Measurements from ENCODE around the gene SMAD7. TPM values are rescaled to one million over a fixed set of nuclear protein-coding genes. Genes with fewer than 3 reads are reported as not detected.
A peak's percentile ranks its signal among the peaks of the same experiment; 100 is the strongest.

The SMAD7 gene
- total RNA-seq, 4 donors from 2014 or later = 40.1 to 69.3 (median 59.2) TPM

DNA sequence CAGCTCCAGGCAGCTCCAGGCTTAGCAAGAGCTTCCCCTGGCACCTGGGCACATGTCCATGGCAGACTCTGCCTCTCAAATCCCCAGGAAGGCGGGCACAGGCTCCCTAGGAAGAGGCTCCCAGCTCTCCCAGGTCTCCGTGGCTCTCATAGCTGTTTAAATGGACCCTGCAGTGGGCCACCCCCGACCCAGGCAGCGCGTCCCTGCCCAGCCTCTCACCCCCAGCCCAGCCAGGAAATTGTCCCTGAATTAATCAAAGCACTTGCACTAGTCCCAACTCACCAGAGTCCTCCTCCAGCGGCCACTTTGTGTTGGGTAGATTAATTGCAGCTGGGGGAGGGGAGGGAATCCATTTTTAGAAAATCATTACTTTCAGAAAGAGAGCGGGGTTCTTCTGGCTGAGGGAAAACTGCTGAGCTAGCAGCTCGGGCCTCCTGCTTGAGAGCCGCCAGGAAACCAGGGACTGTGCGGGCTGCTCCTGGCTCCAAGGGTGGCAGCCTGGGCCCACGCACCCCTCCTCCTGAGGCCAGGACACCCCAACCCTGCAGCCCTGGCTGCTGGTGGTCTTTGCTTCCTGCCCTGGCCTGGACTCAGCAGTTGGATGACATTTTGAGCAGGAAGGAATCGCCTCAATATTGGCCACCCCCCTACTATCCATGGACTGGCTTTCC lies 36.0 kb downstream of the SMAD7 start:
- TF ChIP-seq POLR2A (IDR thresholded peaks at IDR 0.05) = no peak
- TF ChIP-seq, protein P1, sequence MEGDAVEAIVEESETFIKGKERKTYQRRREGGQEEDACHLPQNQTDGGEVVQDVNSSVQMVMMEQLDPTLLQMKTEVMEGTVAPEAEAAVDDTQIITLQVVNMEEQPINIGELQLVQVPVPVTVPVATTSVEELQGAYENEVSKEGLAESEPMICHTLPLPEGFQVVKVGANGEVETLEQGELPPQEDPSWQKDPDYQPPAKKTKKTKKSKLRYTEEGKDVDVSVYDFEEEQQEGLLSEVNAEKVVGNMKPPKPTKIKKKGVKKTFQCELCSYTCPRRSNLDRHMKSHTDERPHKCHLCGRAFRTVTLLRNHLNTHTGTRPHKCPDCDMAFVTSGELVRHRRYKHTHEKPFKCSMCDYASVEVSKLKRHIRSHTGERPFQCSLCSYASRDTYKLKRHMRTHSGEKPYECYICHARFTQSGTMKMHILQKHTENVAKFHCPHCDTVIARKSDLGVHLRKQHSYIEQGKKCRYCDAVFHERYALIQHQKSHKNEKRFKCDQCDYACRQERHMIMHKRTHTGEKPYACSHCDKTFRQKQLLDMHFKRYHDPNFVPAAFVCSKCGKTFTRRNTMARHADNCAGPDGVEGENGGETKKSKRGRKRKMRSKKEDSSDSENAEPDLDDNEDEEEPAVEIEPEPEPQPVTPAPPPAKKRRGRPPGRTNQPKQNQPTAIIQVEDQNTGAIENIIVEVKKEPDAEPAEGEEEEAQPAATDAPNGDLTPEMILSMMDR (IDR thresholded peaks at IDR 0.05) = no peak
- WGBS, 2 donors = 62 to 74% methylated on average over 11 to 12 of the region's 12 CpGs
- no peak for DNase-seq
- H3K27ac ChIP-seq = no peak overlapping the region
- peaks cover 5 to 6% of the 10 kb centered on the region in 2 donors for H3K4me1 ChIP-seq
- no peaks in the 10 kb centered on the region for H3K9me3 ChIP-seq
- H3K27me3 ChIP-seq = no peaks in the 10 kb centered on the region
- no peak overlapping the region for H3K4me3 ChIP-seq (replicated peaks in 1 of 3)
- intact Hi-C loops (cut with DNase I) = no loop called here
- H3K36me3 ChIP-seq = no peaks in the 10 kb centered on the region

DNA sequence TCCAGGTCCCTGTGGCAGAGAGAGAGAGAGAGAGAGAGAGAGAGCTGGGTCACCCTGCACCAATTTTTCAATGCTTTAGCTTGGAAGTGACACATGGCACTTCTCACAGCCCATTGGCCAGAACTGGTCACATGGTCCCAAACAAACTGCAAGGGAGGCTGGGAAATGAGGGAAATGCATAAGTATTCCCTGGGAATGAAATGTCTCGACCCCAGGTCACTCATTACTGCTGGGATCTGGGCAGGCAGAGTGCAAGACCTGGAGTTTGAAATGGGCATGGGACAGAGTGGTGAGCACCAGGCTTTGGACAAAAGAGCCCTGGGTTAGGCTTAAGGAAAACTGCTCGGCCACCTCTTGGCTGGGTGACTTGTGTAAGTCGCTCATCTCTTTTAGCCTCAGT lies 37.0 kb downstream of the SMAD7 start:
- H3K4me1 ChIP-seq = peaks cover 5 to 6% of the 10 kb centered on the region in 2 donors
- H3K36me3 ChIP-seq = no peaks in the 10 kb centered on the region
- WGBS, 2 donors = 94% methylated on average over 3 of the region's 3 CpGs
- H3K9me3 ChIP-seq = no peaks in the 10 kb centered on the region
- intact Hi-C loops (cut with DNase I) = no loop called here
- TF ChIP-seq POLR2A (IDR thresholded peaks at IDR 0.05) = no peak
- no peak overlapping the region for H3K27ac ChIP-seq
- H3K4me3 ChIP-seq (replicated peaks in 1 of 3) = no peak overlapping the region
- H3K27me3 ChIP-seq = no peaks in the 10 kb centered on the region
- no peak for DNase-seq

DNA sequence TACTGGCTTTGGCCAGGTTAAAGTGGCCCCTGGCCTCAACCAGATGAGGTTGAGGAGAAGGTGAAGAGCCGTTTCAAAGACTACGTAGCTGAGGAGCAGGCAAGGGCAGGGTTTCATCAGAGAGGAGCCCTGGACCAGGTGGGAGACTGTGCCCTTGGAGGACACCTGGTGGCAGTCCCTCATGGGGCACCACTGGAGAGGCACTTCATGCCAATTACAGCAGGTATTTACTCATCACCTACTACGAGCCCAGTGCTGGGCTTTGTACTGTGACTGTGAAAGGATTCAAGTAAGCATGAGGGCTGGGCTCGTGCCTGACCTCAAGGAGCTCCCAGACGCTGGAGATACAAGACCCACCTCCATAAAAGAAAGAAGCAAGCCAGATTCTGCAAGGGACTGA lies 37.6 kb downstream of the SMAD7 start:
- H3K4me3 ChIP-seq (replicated peaks in 1 of 3) = no peak overlapping the region
- intact Hi-C loops (cut with DNase I) = no loop called here
- no peaks in the 10 kb centered on the region for H3K27me3 ChIP-seq
- peaks cover 5 to 6% of the 10 kb centered on the region in 2 donors for H3K4me1 ChIP-seq
- H3K9me3 ChIP-seq = no peaks in the 10 kb centered on the region
- TF ChIP-seq, protein P1 (IDR thresholded peaks at IDR 0.05) = peak in 1 of 6 experiments; percentile 17
- TF ChIP-seq POLR2A (IDR thresholded peaks at IDR 0.05) = no peak
- no peak overlapping the region for H3K27ac ChIP-seq
- no peaks in the 10 kb centered on the region for H3K36me3 ChIP-seq
- DNase-seq = no peak
- WGBS, 2 donors = 96 to 100% methylated on average over 4 to 5 of the region's 5 CpGs

DNA sequence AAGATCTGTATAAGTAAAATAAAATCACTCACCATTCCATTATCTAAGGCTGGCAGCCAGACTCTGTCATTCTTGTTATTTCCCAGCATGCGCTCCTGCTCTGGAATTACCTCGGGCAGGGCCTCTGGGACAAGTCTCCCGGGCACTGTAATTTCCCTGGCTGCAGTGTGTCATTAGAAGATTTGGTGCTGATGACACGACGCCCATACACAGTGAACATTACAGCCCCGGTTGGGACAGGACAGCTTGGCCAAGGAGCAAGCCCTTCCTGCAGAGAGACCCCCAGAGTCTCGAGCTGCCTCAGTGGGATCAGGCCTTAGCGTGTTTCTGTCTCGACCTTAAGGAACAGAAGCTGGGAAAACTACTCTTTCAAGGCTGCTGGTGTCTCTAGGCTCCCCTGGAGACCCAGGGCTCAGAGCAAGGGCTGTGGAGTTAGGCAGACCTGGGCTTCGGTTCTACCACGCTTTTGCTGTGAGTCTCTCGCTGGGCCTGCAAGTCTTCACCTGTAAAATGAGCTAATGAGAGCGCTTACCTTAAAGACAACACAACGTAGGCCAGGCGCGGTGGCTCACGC lies 39.7 kb downstream of the SMAD7 start:
- DNase-seq = no peak
- H3K9me3 ChIP-seq = no peaks in the 10 kb centered on the region
- H3K36me3 ChIP-seq = no peaks in the 10 kb centered on the region
- 92 to 95% methylated on average over 14 to 17 of the region's 17 CpGs for WGBS, 2 donors
- TF ChIP-seq POLR2A (IDR thresholded peaks at IDR 0.05) = no peak
- TF ChIP-seq, protein P1 (IDR thresholded peaks at IDR 0.05) = no peak
- H3K4me3 ChIP-seq (replicated peaks in 1 of 3) = no peak overlapping the region
- intact Hi-C loops (cut with DNase I) = no loop called here
- H3K27ac ChIP-seq = no peak overlapping the region
- H3K27me3 ChIP-seq = no peaks in the 10 kb centered on the region
- H3K4me1 ChIP-seq = peaks cover 5 to 6% of the 10 kb centered on the region in 2 donors

DNA sequence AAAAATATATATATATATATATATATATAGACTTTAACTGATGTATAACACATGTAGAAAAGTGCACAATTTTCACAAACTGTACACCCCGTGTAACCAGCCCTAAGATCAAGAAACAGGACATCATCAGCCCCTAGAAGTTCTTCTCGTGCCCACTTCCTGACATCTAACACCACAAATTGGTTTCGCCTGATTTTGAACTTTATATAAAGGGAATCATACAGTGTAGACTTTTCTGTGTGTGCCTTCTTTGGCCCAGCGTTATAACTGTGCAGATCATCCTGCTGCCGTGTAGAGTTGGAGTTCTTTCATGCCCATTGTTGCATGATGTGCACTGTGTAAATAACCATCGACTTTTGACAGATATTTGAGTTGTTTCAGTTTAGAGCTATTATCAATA lies 41.0 kb downstream of the SMAD7 start:
- Histone ChIP-seq H3K36me3 (no peaks in the 10 kb centered on the region), H3K9me3 (no peaks in the 10 kb centered on the region), H3K4me1 (peaks cover 2 to 3% of the 10 kb centered on the region in 2 donors), H3K27ac (no peak overlapping the region), H3K27me3 (no peaks in the 10 kb centered on the region), H3K4me3 (replicated peaks in 1 of 3) (no peak overlapping the region)
- DNase-seq = no peak
- TF ChIP-seq, protein P1 (IDR thresholded peaks at IDR 0.05) = no peak
- no peak for TF ChIP-seq POLR2A (IDR thresholded peaks at IDR 0.05)
- intact Hi-C loops (cut with DNase I) = no loop called here
- WGBS, 2 donors = 75 to 82% methylated on average over 6 of the region's 6 CpGs

Data from thyroid gland (tissue), 4 donors.